ENCODE measurements around the gene PLCB1.

PLCB1 gene

DNA sequence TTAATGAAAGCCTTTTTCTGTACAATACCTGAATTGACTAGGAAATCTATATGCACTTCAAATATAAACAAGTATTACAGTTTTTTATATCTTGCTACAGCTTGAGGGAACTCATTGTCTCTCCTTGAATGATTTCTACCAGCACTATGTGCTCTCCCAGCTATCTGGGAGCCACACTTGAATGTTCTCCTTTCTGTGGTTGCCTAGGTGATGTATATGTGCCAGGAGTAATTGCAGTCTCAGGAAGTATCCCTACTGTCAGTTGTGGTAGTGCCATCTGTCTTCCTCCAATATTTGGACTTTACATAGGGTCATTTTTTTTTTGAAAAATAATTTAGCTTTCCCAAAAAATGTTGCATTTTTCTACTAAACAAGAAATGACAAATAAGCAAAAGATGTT lies 648.8 kb downstream of the PLCB1 start:
- Histone ChIP-seq H3K27me3 (ENCODE audit: control insufficient read depth in 2 of 2, insufficient read depth in 2 of 2, low read length in 2 of 2) (no peaks in the 10 kb centered on the region), H3K4me3 (ENCODE audit: low read length in 2 of 2) (no peak overlapping the region), H3K36me3 (ENCODE audit: control insufficient read depth in 2 of 2, insufficient read depth in 2 of 2, low read length in 2 of 2) (no peaks in the 10 kb centered on the region), H3K9ac (ENCODE audit: low read depth in 1 of 2, low read length in 2 of 2) (no peak overlapping the region), H3K9me3 (ENCODE audit: control insufficient read depth in 2 of 2, low read length in 2 of 2) (no peaks in the 10 kb centered on the region), H3K4me1 (ENCODE audit: control insufficient read depth in 2 of 2, insufficient read depth in 2 of 2, low read length in 2 of 2) (peaks cover 0 to 11% of the 10 kb centered on the region in 2 donors), H3K27ac (ENCODE audit: low read depth in 2 of 2, low read length in 2 of 2) (no peak overlapping the region)

GRCh38 chr20:8782804-8783203 lies 650.7 kb downstream of the PLCB1 start:
- no peak overlapping the region for H3K9ac ChIP-seq (ENCODE audit: low read depth in 1 of 2, low read length in 2 of 2)
- no peaks in the 10 kb centered on the region for H3K36me3 ChIP-seq (ENCODE audit: control insufficient read depth in 2 of 2, insufficient read depth in 2 of 2, low read length in 2 of 2)
- no peaks in the 10 kb centered on the region for H3K27me3 ChIP-seq (ENCODE audit: control insufficient read depth in 2 of 2, insufficient read depth in 2 of 2, low read length in 2 of 2)
- H3K4me1 ChIP-seq (ENCODE audit: control insufficient read depth in 2 of 2, insufficient read depth in 2 of 2, low read length in 2 of 2): peaks cover 5 to 19% of the 10 kb centered on the region in 2 donors
- H3K4me3 ChIP-seq (ENCODE audit: low read length in 2 of 2): no peak overlapping the region
- H3K9me3 ChIP-seq (ENCODE audit: control insufficient read depth in 2 of 2, low read length in 2 of 2): no peaks in the 10 kb centered on the region
- no peak overlapping the region for H3K27ac ChIP-seq (ENCODE audit: low read depth in 2 of 2, low read length in 2 of 2)

GRCh38 chr20:8783734-8784133 lies 651.7 kb downstream of the PLCB1 start:
- no peak overlapping the region for H3K27ac ChIP-seq (ENCODE audit: low read depth in 2 of 2, low read length in 2 of 2)
- no peak overlapping the region for H3K9ac ChIP-seq (ENCODE audit: low read depth in 1 of 2, low read length in 2 of 2)
- H3K4me1 ChIP-seq (ENCODE audit: control insufficient read depth in 2 of 2, insufficient read depth in 2 of 2, low read length in 2 of 2): peaks cover 9 to 16% of the 10 kb centered on the region in 2 donors

GRCh38 chr20:8786383-8786782 lies 654.3 kb downstream of the PLCB1 start:
- no peak overlapping the region for H3K4me3 ChIP-seq (ENCODE audit: low read length in 2 of 2)
- H3K36me3 ChIP-seq (ENCODE audit: control insufficient read depth in 2 of 2, insufficient read depth in 2 of 2, low read length in 2 of 2): no peaks in the 10 kb centered on the region
- peaks cover 9 to 28% of the 10 kb centered on the region in 2 donors for H3K4me1 ChIP-seq (ENCODE audit: control insufficient read depth in 2 of 2, insufficient read depth in 2 of 2, low read length in 2 of 2)
- H3K27ac ChIP-seq (ENCODE audit: low read depth in 2 of 2, low read length in 2 of 2): no peak overlapping the region
- H3K9ac ChIP-seq (ENCODE audit: low read depth in 1 of 2, low read length in 2 of 2): no peak overlapping the region
- no peaks in the 10 kb centered on the region for H3K9me3 ChIP-seq (ENCODE audit: control insufficient read depth in 2 of 2, low read length in 2 of 2)
- H3K27me3 ChIP-seq (ENCODE audit: control insufficient read depth in 2 of 2, insufficient read depth in 2 of 2, low read length in 2 of 2): no peaks in the 10 kb centered on the region

More at GRCh38 chr20:8783734-8784133, 651.7 kb downstream of the PLCB1 start:
- H3K9me3 ChIP-seq (ENCODE audit: control insufficient read depth in 2 of 2, low read length in 2 of 2): no peaks in the 10 kb centered on the region
- no peaks in the 10 kb centered on the region for H3K36me3 ChIP-seq (ENCODE audit: control insufficient read depth in 2 of 2, insufficient read depth in 2 of 2, low read length in 2 of 2)
- no peaks in the 10 kb centered on the region for H3K27me3 ChIP-seq (ENCODE audit: control insufficient read depth in 2 of 2, insufficient read depth in 2 of 2, low read length in 2 of 2)
- H3K4me3 ChIP-seq (ENCODE audit: low read length in 2 of 2): no peak overlapping the region

GRCh38 chr20:8787090-8787489 lies 655.0 kb downstream of the PLCB1 start:
- H3K4me3 ChIP-seq (ENCODE audit: low read length in 2 of 2): no peak overlapping the region
- no peaks in the 10 kb centered on the region for H3K36me3 ChIP-seq (ENCODE audit: control insufficient read depth in 2 of 2, insufficient read depth in 2 of 2, low read length in 2 of 2)
- no peak overlapping the region for H3K9ac ChIP-seq (ENCODE audit: low read depth in 1 of 2, low read length in 2 of 2)
- no peaks in the 10 kb centered on the region for H3K27me3 ChIP-seq (ENCODE audit: control insufficient read depth in 2 of 2, insufficient read depth in 2 of 2, low read length in 2 of 2)
- H3K27ac ChIP-seq (ENCODE audit: low read depth in 2 of 2, low read length in 2 of 2): no peak overlapping the region
- H3K9me3 ChIP-seq (ENCODE audit: control insufficient read depth in 2 of 2, low read length in 2 of 2): no peaks in the 10 kb centered on the region
- peaks cover 9 to 28% of the 10 kb centered on the region in 2 donors for H3K4me1 ChIP-seq (ENCODE audit: control insufficient read depth in 2 of 2, insufficient read depth in 2 of 2, low read length in 2 of 2)

DNA sequence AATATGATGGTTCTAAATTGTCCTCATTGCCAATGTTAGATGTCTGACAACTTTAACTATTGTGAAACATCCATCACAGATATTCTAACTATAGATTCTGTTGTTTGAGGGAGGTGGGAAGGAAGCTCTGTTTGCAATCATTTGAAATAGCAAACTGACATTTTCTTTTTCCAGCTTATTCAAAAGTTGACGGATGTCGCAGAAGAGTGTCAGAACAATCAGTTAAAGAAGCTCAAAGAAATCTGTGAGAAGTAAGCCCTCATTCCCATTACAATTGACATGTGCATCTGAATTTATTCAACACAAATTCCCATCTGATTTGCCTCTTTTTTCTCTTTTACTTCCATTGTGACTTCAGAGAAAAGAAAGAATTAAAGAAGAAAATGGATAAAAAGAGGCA lies 656.2 kb downstream of the PLCB1 start:
- Histone ChIP-seq H3K27me3 (ENCODE audit: control insufficient read depth in 2 of 2, insufficient read depth in 2 of 2, low read length in 2 of 2) (no peaks in the 10 kb centered on the region), H3K4me3 (ENCODE audit: low read length in 2 of 2) (no peak overlapping the region), H3K27ac (ENCODE audit: low read depth in 2 of 2, low read length in 2 of 2) (peak overlapping the region; percentile 43 to 57), H3K36me3 (ENCODE audit: control insufficient read depth in 2 of 2, insufficient read depth in 2 of 2, low read length in 2 of 2) (no peaks in the 10 kb centered on the region), H3K9me3 (ENCODE audit: control insufficient read depth in 2 of 2, low read length in 2 of 2) (no peaks in the 10 kb centered on the region), H3K4me1 (ENCODE audit: control insufficient read depth in 2 of 2, insufficient read depth in 2 of 2, low read length in 2 of 2) (peaks cover 9 to 28% of the 10 kb centered on the region in 2 donors), H3K9ac (ENCODE audit: low read depth in 1 of 2, low read length in 2 of 2) (no peak overlapping the region)

DNA sequence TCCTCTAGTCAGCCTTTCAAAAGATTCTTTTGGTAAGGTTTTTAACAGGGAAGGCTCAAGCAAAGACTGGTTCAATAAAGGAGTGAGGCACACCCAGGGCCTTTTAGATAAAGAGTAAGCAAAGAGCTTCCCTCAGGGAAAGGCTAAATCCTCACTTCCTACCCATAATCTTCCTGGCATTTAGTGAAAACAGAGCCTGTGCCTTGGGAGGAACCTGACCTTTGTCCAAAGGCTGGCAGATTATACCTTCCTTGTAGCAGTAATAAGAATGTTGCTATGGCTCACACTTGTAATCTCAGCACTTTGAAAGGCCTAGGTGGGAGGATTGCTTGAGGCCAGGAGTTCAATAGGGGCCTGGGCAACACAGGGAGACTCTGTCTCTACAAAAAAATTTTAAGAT lies 656.8 kb downstream of the PLCB1 start:
- H3K9me3 ChIP-seq (ENCODE audit: control insufficient read depth in 2 of 2, low read length in 2 of 2): no peaks in the 10 kb centered on the region
- no peaks in the 10 kb centered on the region for H3K36me3 ChIP-seq (ENCODE audit: control insufficient read depth in 2 of 2, insufficient read depth in 2 of 2, low read length in 2 of 2)
- H3K4me3 ChIP-seq (ENCODE audit: low read length in 2 of 2): no peak overlapping the region
- no peak overlapping the region for H3K9ac ChIP-seq (ENCODE audit: low read depth in 1 of 2, low read length in 2 of 2)
- H3K27ac ChIP-seq (ENCODE audit: low read depth in 2 of 2, low read length in 2 of 2): peak overlapping the region; percentile 50 to 57
- H3K27me3 ChIP-seq (ENCODE audit: control insufficient read depth in 2 of 2, insufficient read depth in 2 of 2, low read length in 2 of 2): no peaks in the 10 kb centered on the region
- H3K4me1 ChIP-seq (ENCODE audit: control insufficient read depth in 2 of 2, insufficient read depth in 2 of 2, low read length in 2 of 2): peaks cover 9 to 28% of the 10 kb centered on the region in 2 donors

- Histone ChIP-seq H3K27me3 (ENCODE audit: control insufficient read depth in 2 of 2, insufficient read depth in 2 of 2, low read length in 2 of 2) (no peaks in the 10 kb centered on the region), H3K4me3 (ENCODE audit: low read length in 2 of 2) (no peak overlapping the region), H3K27ac (ENCODE audit: low read depth in 2 of 2, low read length in 2 of 2) (no peak overlapping the region), H3K9ac (ENCODE audit: low read depth in 1 of 2, low read length in 2 of 2) (no peak overlapping the region), H3K4me1 (ENCODE audit: control insufficient read depth in 2 of 2, insufficient read depth in 2 of 2, low read length in 2 of 2) (peaks cover 9 to 28% of the 10 kb centered on the region in 2 donors), H3K36me3 (ENCODE audit: control insufficient read depth in 2 of 2, insufficient read depth in 2 of 2, low read length in 2 of 2) (no peaks in the 10 kb centered on the region), H3K9me3 (ENCODE audit: control insufficient read depth in 2 of 2, low read length in 2 of 2) (no peaks in the 10 kb centered on the region)
These were observed 658.5 kb downstream of the PLCB1 start for GRCh38 chr20:8790442-8791074.

DNA sequence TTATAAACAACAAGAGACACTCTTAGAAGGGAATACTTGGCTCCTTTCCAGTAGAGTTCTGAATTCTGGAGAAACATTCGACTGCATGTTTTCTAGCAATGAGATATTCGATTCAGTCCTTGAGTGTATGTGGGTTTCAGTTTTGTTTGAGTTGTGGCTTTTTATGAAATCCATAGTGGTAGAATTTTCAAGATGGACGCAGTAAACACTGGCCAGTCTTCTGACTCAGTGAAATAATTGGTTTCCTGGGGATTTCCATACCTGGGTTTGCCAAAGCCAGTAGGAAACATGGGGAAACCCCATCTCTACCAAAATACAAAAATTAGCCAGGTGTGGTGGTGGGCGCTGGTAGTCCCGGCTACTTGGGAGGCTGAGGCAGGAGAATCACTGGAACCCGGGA lies 663.3 kb downstream of the PLCB1 start:
- Histone ChIP-seq H3K27ac (ENCODE audit: low read depth in 2 of 2, low read length in 2 of 2) (no peak overlapping the region), H3K9ac (ENCODE audit: low read depth in 1 of 2, low read length in 2 of 2) (no peak overlapping the region), H3K4me1 (ENCODE audit: control insufficient read depth in 2 of 2, insufficient read depth in 2 of 2, low read length in 2 of 2) (no peaks in the 10 kb centered on the region), H3K27me3 (ENCODE audit: control insufficient read depth in 2 of 2, insufficient read depth in 2 of 2, low read length in 2 of 2) (no peaks in the 10 kb centered on the region), H3K4me3 (ENCODE audit: low read length in 2 of 2) (no peak overlapping the region), H3K9me3 (ENCODE audit: control insufficient read depth in 2 of 2, low read length in 2 of 2) (no peaks in the 10 kb centered on the region), H3K36me3 (ENCODE audit: control insufficient read depth in 2 of 2, insufficient read depth in 2 of 2, low read length in 2 of 2) (no peaks in the 10 kb centered on the region)

DNA sequence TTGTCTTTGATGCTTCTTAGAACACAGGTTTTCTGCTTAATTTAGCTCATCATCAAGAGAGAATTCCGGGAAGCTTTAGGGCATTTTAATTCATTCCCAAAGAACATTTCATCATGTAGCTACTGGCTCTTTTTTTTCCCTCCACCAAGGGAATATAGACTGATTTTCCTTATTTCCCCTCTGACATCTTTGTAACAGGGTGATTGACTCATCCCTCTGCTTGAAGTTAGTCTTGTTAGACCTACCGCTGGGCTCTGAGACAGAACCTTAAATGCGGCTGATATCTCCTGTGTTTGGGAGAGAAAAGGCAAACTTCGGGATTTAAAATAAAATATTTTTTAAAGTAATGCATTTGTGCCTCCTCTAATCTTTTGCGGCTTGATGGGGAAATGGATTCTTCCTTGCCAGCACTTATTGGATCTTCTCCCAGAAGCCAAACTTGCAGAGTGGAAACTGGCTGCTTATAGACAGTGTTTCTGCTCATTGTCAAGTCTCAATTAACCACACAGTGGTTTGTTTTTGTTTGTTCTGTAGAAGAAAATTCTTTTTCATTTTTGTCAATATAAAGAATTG lies 664.1 kb downstream of the PLCB1 start:
- Histone ChIP-seq H3K9ac (ENCODE audit: low read depth in 1 of 2, low read length in 2 of 2) (no peak overlapping the region), H3K27ac (ENCODE audit: low read depth in 2 of 2, low read length in 2 of 2) (no peak overlapping the region), H3K4me3 (ENCODE audit: low read length in 2 of 2) (no peak overlapping the region), H3K4me1 (ENCODE audit: control insufficient read depth in 2 of 2, insufficient read depth in 2 of 2, low read length in 2 of 2) (no peaks in the 10 kb centered on the region), H3K27me3 (ENCODE audit: control insufficient read depth in 2 of 2, insufficient read depth in 2 of 2, low read length in 2 of 2) (no peaks in the 10 kb centered on the region), H3K9me3 (ENCODE audit: control insufficient read depth in 2 of 2, low read length in 2 of 2) (no peaks in the 10 kb centered on the region), H3K36me3 (ENCODE audit: control insufficient read depth in 2 of 2, insufficient read depth in 2 of 2, low read length in 2 of 2) (no peaks in the 10 kb centered on the region)
